Stomach (tissue), 9 donors: ENCODE measurements around the gene TMEM107. TPM values are rescaled to one million over a fixed set of nuclear protein-coding genes. Genes with fewer than 3 reads are reported as not detected.
A peak's percentile ranks its signal among the peaks of the same experiment; 100 is the strongest.
"Not testable (repeated sequence)": the region's sequence is repeated elsewhere in the genome, so short reads cannot be mapped to it uniquely, and the experiment has no call there.

Source experiments
- DNase-seq, 2 donors: peaks; one replicate each; pipeline versions ENCODE4 v3.0.0 to v3.0.0-alpha.2; 2013 to 2019
- H3K27ac ChIP-seq, 5 donors: fragments of 200-600 bp in 4 of 5; sonication (generic) in 4 of 5; one replicate each; pipeline ENCODE4 v1.5.1; 2013 to 2019; ENCODE audit warnings: mild to moderate bottlenecking in 1 of 5, moderate library complexity in 1 of 5
- H3K27me3 ChIP-seq, 3 donors: fragments of 200-600 bp; sonication (generic); one replicate each; pipeline ENCODE4 v1.5.1; 2017 to 2019; ENCODE audit warnings: mixed run types in 1 of 3
- H3K36me3 ChIP-seq, 4 donors: fragments of 200-600 bp; sonication (generic); 1 replicate in 3 of 4; 2 replicates in 1 of 4; pipeline ENCODE4 v1.5.1; 2016 to 2019
- H3K4me1 ChIP-seq, 4 donors: fragments of 200-600 bp; sonication (generic); one replicate each; pipeline ENCODE4 v1.5.1; 2016 to 2019
- H3K4me3 ChIP-seq, 4 donors: fragments of 200-600 bp; sonication (generic) in 3 of 4; one replicate each; pipeline ENCODE4 v1.5.1; 2016 to 2019; ENCODE audit warnings: mild to moderate bottlenecking in 1 of 4
- H3K9me3 ChIP-seq, 4 donors: fragments of 200-600 bp; sonication (generic); one replicate each; pipeline ENCODE4 v1.5.1; 2016 to 2019
- EP300 ChIP-seq: sonication (generic); formaldehyde crosslinking; IDR thresholded peaks from one replicate; pipeline ENCODE4 v1.6.1; 2017; ENCODE audit warnings: antibody characterized with exemption
- POLR2A ChIP-seq, 4 donors: fragments of 450-650 bp; IDR thresholded peaks; one replicate each; pipeline ENCODE4 v1.6.1; 2016; ENCODE audit warnings: antibody characterized with exemption in 4 of 4, control low read depth in 2 of 4, mild to moderate bottlenecking in 1 of 4, moderate library complexity in 1 of 4
- POLR2AphosphoS5 ChIP-seq, 3 donors: sonication (generic); formaldehyde crosslinking; IDR thresholded peaks; one replicate each; pipeline ENCODE4 v1.6.1; 2016; ENCODE audit warnings: antibody characterized with exemption in 3 of 3
- WGBS, 5 donors: extraction: QIAGEN DNeasy Blood & Tissue Kit in 3 of 5; methylation state at CpG; one replicate each; pipeline versions ENCODE4 v1.1.5 to v1.1.7; 2013 to 2018; 5-methylcytosine and 5-hydroxymethylcytosine counted together
- intact Hi-C: fragments of 100-400 bp; cut with DNase I; formaldehyde crosslinking; loops from one replicate; pipeline ENCODE4 v1.15.1; 2023; ENCODE audit warnings: low total_unique reads
- polyA plus RNA-seq, 3 donors: library from polyadenylated mRNA; stranded (reverse); fragments of 200-250 nt; gene quantifications; one replicate each; pipeline ENCODE4 v1.2.3, GENCODE V29; 2013
- total RNA-seq, 5 donors: library from RNA; depleted of rRNA; stranded (reverse); fragments of >200 nt; gene quantifications; one replicate each; pipeline versions ENCODE4 v1.1.0 to v1.2.3, GENCODE V29; 2014 to 2016
- TF ChIP-seq, protein P1 (sequence below), 7 experiments: fragments of 450-650 bp in 4 of 7; fragments of 200-600 bp in 3 of 7; sonication (generic) in 3 of 7; IDR thresholded peaks; one replicate each; pipeline ENCODE4 v1.5.1; 2016 to 2019; ENCODE audit warnings: antibody characterized with exemption in 7 of 7, control low read depth in 2 of 7, mild to moderate bottlenecking in 1 of 7
- donor health status: healthy with polysubstance abuse.
- donor health status: Bipolar disorder and iron deficiency.
- donor health status: healthy.

The TMEM107 gene
- total and polyA plus RNA-seq, 8 donors: 5.2 to 37.6 (median 9.4) TPM

DNA sequence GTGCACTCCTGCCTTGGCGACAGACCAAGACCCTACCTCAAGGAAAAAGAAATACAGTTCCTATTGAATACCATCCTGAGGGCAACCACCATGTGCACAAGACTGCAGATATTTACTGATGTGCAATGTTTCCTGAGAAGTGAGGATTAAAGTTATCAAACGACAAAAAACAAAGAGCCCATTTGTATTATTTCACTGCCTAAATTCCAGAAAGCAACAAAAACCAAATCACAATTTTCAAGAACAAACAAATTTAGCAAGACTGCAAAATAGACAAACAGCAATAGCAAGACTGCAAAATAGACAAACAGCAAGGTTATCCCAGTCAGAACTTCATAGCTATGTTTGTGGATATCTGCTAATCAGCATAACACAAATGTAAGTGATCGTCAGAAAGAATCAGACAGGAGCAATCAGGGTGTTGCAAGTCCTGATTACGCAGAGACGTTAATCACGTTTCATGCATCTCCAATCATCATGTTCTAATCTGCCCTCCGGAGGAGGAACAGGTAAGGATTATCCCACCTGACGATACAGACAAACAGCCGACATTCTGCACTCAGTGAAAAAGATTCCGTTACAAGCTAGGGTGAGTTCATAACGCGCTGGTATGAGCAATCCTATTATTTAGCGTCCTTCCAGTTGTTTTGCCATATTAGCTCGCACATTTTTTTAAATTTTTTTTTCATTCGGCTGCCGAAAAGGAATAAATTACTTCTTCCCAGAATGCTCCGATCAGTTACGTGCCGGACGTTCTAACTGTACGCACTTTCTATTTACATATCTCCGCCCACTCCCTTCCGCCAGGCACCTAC is 2.9 kb downstream of the TMEM107 start:
- H3K27me3 ChIP-seq: no peaks in the 10 kb centered on the region

GRCh38 chr17:8170186-8170585 is 6.0 kb downstream of the TMEM107 start:
- H3K36me3 ChIP-seq, intact Hi-C loops, H3K27me3 ChIP-seq, H3K27ac ChIP-seq, DNase-seq, H3K9me3 ChIP-seq, H3K4me3 ChIP-seq: not testable (repeated sequence)
- 83 to 94% (median 90%) methylated on average over 18 to 19 of the region's 19 CpGs for WGBS, 5 donors
- H3K4me1 ChIP-seq: peaks cover 10 to 23% (median 18%) of the 10 kb centered on the region in 4 donors

More for the DNA sequence above, 2.9 kb downstream of the TMEM107 start:
- Histone ChIP-seq H3K4me1 (peaks cover 24 to 44% (median 39%) of the 10 kb centered on the region in 4 donors), H3K9me3 (no peaks in the 10 kb centered on the region), H3K27ac (peak overlapping the region; percentile 73 to 97 (median 93)), H3K4me3 (peak overlapping the region; percentile 21 to 46 (median 41)), H3K36me3 (no peaks in the 10 kb centered on the region)
- TF ChIP-seq EP300 (no peak), POLR2AphosphoS5 (IDR thresholded peaks at IDR 0.05) (peak; percentile 99 to 100 (median 100)), POLR2A (IDR thresholded peaks at IDR 0.05) (peak in 2 of 4 donors; percentile 100)
- TF ChIP-seq, protein P1, sequence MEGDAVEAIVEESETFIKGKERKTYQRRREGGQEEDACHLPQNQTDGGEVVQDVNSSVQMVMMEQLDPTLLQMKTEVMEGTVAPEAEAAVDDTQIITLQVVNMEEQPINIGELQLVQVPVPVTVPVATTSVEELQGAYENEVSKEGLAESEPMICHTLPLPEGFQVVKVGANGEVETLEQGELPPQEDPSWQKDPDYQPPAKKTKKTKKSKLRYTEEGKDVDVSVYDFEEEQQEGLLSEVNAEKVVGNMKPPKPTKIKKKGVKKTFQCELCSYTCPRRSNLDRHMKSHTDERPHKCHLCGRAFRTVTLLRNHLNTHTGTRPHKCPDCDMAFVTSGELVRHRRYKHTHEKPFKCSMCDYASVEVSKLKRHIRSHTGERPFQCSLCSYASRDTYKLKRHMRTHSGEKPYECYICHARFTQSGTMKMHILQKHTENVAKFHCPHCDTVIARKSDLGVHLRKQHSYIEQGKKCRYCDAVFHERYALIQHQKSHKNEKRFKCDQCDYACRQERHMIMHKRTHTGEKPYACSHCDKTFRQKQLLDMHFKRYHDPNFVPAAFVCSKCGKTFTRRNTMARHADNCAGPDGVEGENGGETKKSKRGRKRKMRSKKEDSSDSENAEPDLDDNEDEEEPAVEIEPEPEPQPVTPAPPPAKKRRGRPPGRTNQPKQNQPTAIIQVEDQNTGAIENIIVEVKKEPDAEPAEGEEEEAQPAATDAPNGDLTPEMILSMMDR (IDR thresholded peaks at IDR 0.05): peak in 1 of 7 experiments; percentile 15
- WGBS, 5 donors: 0 to 1% (median 1%) methylated on average over 23 of the region's 23 CpGs
- intact Hi-C loops: no loop called here
- peak; percentile 83 to 97 for DNase-seq

DNA sequence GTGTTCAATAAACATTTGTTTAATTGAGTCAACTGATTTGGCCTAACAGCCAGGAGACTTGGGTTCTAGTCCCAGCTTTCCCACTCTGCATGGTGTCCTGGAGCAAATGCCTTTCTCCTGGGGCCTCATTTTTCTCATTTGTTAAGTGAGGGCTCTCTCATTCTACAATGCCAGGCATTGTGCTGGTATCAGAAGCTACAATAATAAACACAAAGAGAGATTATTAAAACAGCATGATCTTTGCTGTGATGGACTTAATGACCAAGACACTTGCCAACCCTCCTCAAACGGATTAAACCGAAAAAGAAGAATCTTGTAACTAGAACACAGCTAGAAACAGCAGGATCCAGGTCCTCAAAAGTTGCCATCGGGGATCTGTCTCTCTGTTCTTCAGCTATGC is 8.7 kb downstream of the TMEM107 start:
- 73 to 81% (median 79%) methylated on average over 3 of the region's 3 CpGs for WGBS, 5 donors
- Histone ChIP-seq H3K9me3 (no peaks in the 10 kb centered on the region), H3K4me1 (peaks cover 14 to 25% (median 18%) of the 10 kb centered on the region in 4 donors), H3K36me3 (no peaks in the 10 kb centered on the region), H3K4me3 (no peak overlapping the region), H3K27me3 (no peaks in the 10 kb centered on the region), H3K27ac (no peak overlapping the region)
- intact Hi-C loops: no loop called here
- TF ChIP-seq, protein P1 (IDR thresholded peaks at IDR 0.05): no peak
- no peak for TF ChIP-seq POLR2A (IDR thresholded peaks at IDR 0.05)
- TF ChIP-seq POLR2AphosphoS5 (IDR thresholded peaks at IDR 0.05): no peak
- TF ChIP-seq EP300: no peak
- no peak for DNase-seq

DNA sequence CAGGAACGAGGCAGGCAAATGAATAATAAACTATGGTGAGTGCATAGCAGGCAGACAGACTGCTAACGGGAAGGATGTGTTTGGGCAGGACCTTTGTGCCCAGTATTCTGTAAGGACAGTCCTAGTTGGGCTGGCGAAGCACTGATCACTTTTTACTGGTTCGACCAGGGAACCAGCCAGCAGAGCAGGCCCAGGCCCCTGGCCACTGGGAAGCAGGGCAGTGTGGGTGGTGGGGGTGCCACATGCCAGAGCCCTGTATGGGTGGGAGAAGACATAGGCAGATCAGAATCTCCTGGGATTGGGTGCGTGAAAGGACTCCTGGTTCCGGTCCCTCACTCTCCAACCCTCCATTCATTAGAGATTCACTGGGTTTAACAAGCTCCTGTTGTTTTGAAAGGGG is 9.4 kb downstream of the TMEM107 start:
- Histone ChIP-seq H3K4me3 (no peak overlapping the region), H3K9me3 (no peaks in the 10 kb centered on the region), H3K36me3 (peaks cover 0 to 2% (median under 1%) of the 10 kb centered on the region in 4 donors), H3K4me1 (peaks cover 19 to 27% (median 20%) of the 10 kb centered on the region in 4 donors), H3K27ac (peak overlapping the region in 1 of 5 donors; percentile 38), H3K27me3 (no peaks in the 10 kb centered on the region)
- WGBS, 5 donors: 90 to 95% (median 92%) methylated on average over 6 of the region's 6 CpGs
- TF ChIP-seq EP300 (no peak), POLR2A (IDR thresholded peaks at IDR 0.05) (no peak), POLR2AphosphoS5 (IDR thresholded peaks at IDR 0.05) (no peak)
- TF ChIP-seq, protein P1 (IDR thresholded peaks at IDR 0.05): no peak
- intact Hi-C loops: no loop called here
- no peak for DNase-seq

DNA sequence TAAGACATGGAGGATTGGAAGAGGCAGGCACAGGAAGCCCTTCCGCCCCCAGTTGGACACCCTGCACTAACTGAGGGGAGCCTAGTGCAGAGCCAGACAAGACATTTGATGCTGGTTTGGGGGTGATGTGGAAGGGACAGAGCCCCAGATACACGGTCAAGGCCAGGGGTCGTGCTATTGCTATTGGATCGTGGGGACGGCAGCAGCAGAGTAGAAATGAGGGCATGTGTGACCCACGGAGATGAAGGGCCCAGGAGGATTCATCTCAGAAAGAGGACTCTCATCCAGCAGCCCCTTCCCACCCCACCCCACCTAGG is 11.4 kb downstream of the TMEM107 start:
- Histone ChIP-seq H3K9me3 (no peaks in the 10 kb centered on the region), H3K27ac (peak overlapping the region; percentile 98 to 100 (median 99)), H3K27me3 (no peaks in the 10 kb centered on the region), H3K4me3 (no peak overlapping the region), H3K36me3 (peaks cover 11 to 22% (median 18%) of the 10 kb centered on the region in 4 donors), H3K4me1 (peaks cover 34 to 46% (median 39%) of the 10 kb centered on the region in 4 donors)
- intact Hi-C loops: no loop called here
- 67 to 84% (median 78%) methylated on average over 6 of the region's 6 CpGs for WGBS, 5 donors
- peak in 1 of 2 donors; percentile 24 for DNase-seq
- TF ChIP-seq EP300 (no peak), POLR2AphosphoS5 (IDR thresholded peaks at IDR 0.05) (no peak), POLR2A (IDR thresholded peaks at IDR 0.05) (no peak)
- TF ChIP-seq, protein P1 (IDR thresholded peaks at IDR 0.05): no peak
